K562 (cell line): ENCODE data around the gene MRPL32. TPM values are rescaled to one million over a fixed set of nuclear protein-coding genes. Genes with fewer than 3 reads are reported as not detected.

Source experiments
- BRF1 ChIP-seq: IDR thresholded peaks from 3 replicates; pipeline ENCODE4 v1.6.1; 2011; ENCODE audit warnings: borderline replicate concordance, mild to moderate bottlenecking; ENCODE audit not compliant: insufficient read length; ENCODE audit errors: extremely low read depth
- CBX1 ChIP-seq: sonication (generic); IDR thresholded peaks from 2 replicates; pipeline ENCODE4 v1.6.1; 2016; ENCODE audit warnings: antibody characterized with exemption, low read depth, mild to moderate bottlenecking
- CBX3 ChIP-seq, 2 experiments: IDR thresholded peaks; 1 replicate in 1 of 2; 2 replicates in 1 of 2; pipeline ENCODE4 v1.6.1; 2012; ENCODE audit warnings: inconsistent platforms in 2 of 2, low read length in 2 of 2, borderline replicate concordance in 1 of 2, control low read depth in 1 of 2
- DMBX1 ChIP-seq: fragments of 250-450 bp; sonication (Bioruptor Pico); IDR thresholded peaks from 2 replicates; pipeline ENCODE4 v1.8.0; 2022; ENCODE audit warnings: inconsistent platforms, mild to moderate bottlenecking, moderate library complexity, borderline replicate concordance
- EGR1 ChIP-seq: fragments of 450-650 bp; conservative IDR thresholded peaks from 2 replicates; pipeline ENCODE4 v1.6.1; 2017; ENCODE audit warnings: mild to moderate bottlenecking
- EZH2 ChIP-seq: IDR thresholded peaks from 2 replicates; pipeline ENCODE4 v1.6.1; 2012; ENCODE audit warnings: low read depth, mild to moderate bottlenecking, inconsistent platforms, low read length, borderline replicate concordance
- FOXJ2 ChIP-seq: fragments of 200-800 bp; sonication (Bioruptor generic); IDR thresholded peaks from 2 replicates; pipeline ENCODE4 v1.6.1; 2016; ENCODE audit warnings: missing genetic modification characterization, missing compliant biosample characterization
- GTF2E2 ChIP-seq: fragments of 200-800 bp; sonication (Bioruptor generic); IDR thresholded peaks from 2 replicates; pipeline ENCODE4 v1.6.1; 2016; ENCODE audit warnings: missing genetic modification characterization, missing compliant biosample characterization
- KDM1A ChIP-seq, 2 experiments: fragments of 450-650 bp; IDR thresholded peaks; 2 replicates each; pipeline ENCODE4 v1.6.1; 2016; ENCODE audit warnings: mild to moderate bottlenecking in 2 of 2
- POLR2B ChIP-seq: fragments of 450-650 bp; IDR thresholded peaks from 2 replicates; pipeline ENCODE4 v1.6.1; 2018; ENCODE audit warnings: low read depth; ENCODE audit not compliant: partially characterized antibody
- POLR2H ChIP-seq: IDR thresholded peaks from 2 replicates; pipeline ENCODE4 v1.6.1; 2016; ENCODE audit warnings: missing genetic modification characterization, low read depth, mild to moderate bottlenecking, control low read depth, missing compliant biosample characterization, moderate library complexity
- SAFB ChIP-seq: fragments of 200-400 bp; formaldehyde crosslinking; IDR thresholded peaks from 2 replicates; pipeline ENCODE4 v1.6.1; 2017; ENCODE audit warnings: low read depth, low read length, borderline replicate concordance
- SMAD1 ChIP-seq: fragments of 150-350 bp; IDR thresholded peaks from 2 replicates; pipeline ENCODE4 v1.6.1; 2014; ENCODE audit warnings: low read length, low read depth; ENCODE audit not compliant: partially characterized antibody
- SREBF1 ChIP-seq: fragments of 150-350 bp; IDR thresholded peaks from 2 replicates; pipeline ENCODE4 v1.6.1; 2014; ENCODE audit warnings: antibody characterized with exemption, low read depth, low read length, borderline replicate concordance
- SRF ChIP-seq, 2 experiments: fragments of 250-450, 450-650 bp in 1 of 2; sonication (Bioruptor Pico) in 1 of 2; sonication (generic) in 1 of 2; formaldehyde crosslinking; IDR thresholded peaks; 2 replicates each; pipeline versions ENCODE4 v1.5.0 to v1.5.1; 2020 to 2022; ENCODE audit warnings: mild to moderate bottlenecking in 1 of 2, missing genetic modification reagents in 1 of 2
- TAF9B ChIP-seq: fragments of 450-650 bp; IDR thresholded peaks from 2 replicates; pipeline ENCODE4 v1.6.1; 2018; ENCODE audit warnings: mild to moderate bottlenecking; ENCODE audit not compliant: partially characterized antibody
- polyA plus RNA-seq, 8 experiments: library from polyadenylated mRNA; depleted of rRNA in 4 of 8; stranded (reverse) in 5 of 8; unstranded in 3 of 8; fragments of >200 nt; fragmentation: Nextera tagmentation in 2 of 8; fragmentation: Illumina TruSeq in 1 of 8; extraction: Ambion mirVana in 2 of 8; extraction: Trizol in 1 of 8; gene quantifications; 2 replicates each; pipeline versions ENCODE4 v1.2.1 to v1.2.3, GENCODE V29; 2011 to 2014; ENCODE audit warnings: inconsistent platforms in 1 of 8, missing spikeins in 1 of 8
- total RNA-seq, 7 experiments: library from RNA; depleted of rRNA in 6 of 7; stranded (reverse); fragments of >200 nt in 6 of 7; fragmentation: Illumina TruSeq in 2 of 7; extraction: Trizol in 2 of 7; gene quantifications; 2 replicates each; pipeline versions ENCODE4 v1.2.1 to v1.2.3, GENCODE V29; 2011 to 2021; ENCODE audit warnings: low replicate concordance in 1 of 7
- TF ChIP-seq, protein P1 (sequence below): sonication (generic); formaldehyde crosslinking; IDR thresholded peaks from 2 replicates; pipeline ENCODE4 v1.8.1; 2023; ENCODE audit warnings: mild to moderate bottlenecking, missing genetic modification reagents
- TF ChIP-seq, protein P2 (sequence below): fragments of 250-450 bp; sonication (Bioruptor Pico); IDR thresholded peaks from 2 replicates; pipeline ENCODE4 v1.5.0; 2021; ENCODE audit warnings: mild to moderate bottlenecking, borderline replicate concordance
- TF ChIP-seq, protein P3 (sequence below): fragments of 250-450 bp; sonication (Bioruptor Pico); IDR thresholded peaks from 2 replicates; pipeline ENCODE4 v1.4.0; 2020

Gene MRPL32
- total and polyA plus RNA-seq, 9 of the 15 experiments (the other 6 are each of a cell fraction or from before 2014, with no cell fraction given) = 75.5 to 351 (median 138) TPM

DNA sequence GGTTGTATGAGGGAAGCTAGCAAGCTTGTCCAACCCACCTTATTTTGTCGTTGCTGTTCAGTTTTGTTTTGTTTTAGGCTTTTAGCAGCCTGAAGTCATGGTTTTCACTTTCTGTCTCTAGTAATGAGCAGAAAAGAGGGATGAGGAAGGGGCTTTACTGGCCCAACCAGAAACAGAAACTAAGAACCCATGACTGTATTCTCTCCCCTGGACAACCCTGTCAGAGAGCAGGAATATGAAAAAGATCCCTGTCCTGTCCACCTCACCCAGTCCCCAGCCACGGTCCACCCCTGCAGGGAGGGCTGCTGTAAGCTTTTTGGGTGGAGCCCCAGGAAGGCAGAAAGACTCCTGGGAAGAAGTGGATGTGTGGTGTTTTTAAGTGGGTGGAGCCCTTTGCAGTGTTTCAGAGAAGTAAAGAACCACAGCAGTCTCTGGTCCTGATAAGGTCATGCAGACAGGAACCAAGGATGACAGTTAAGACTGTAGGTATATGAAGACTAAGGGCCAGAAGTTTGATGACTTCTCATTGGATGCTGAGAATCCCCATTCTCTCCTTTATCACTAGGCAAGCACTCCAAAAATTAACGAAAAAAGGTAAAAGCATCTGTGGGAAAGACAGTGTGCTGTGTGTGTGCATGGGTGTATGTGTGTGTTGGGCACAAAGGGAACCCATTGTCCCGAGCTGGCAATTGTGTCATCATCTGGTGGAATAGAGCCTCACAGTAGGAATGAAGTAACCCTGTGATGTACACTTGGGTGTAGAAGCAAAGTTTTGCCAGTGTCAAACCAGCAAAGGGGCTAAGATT lies 13.8 kb downstream of the MRPL32 start (continued):
- TF ChIP-seq, protein P1, sequence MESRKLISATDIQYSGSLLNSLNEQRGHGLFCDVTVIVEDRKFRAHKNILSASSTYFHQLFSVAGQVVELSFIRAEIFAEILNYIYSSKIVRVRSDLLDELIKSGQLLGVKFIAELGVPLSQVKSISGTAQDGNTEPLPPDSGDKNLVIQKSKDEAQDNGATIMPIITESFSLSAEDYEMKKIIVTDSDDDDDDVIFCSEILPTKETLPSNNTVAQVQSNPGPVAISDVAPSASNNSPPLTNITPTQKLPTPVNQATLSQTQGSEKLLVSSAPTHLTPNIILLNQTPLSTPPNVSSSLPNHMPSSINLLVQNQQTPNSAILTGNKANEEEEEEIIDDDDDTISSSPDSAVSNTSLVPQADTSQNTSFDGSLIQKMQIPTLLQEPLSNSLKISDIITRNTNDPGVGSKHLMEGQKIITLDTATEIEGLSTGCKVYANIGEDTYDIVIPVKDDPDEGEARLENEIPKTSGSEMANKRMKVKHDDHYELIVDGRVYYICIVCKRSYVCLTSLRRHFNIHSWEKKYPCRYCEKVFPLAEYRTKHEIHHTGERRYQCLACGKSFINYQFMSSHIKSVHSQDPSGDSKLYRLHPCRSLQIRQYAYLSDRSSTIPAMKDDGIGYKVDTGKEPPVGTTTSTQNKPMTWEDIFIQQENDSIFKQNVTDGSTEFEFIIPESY (CRISPR knock-in tag) = no peak
- TF ChIP-seq BRF1 (no peak), SREBF1 (no peak), EGR1 (peak; percentile 48; the same call in 1 of the 2 replicates), SAFB (no peak), SMAD1 (no peak), POLR2H (tag) (peak; percentile 30; the same call in 1 of the 2 replicates), CBX1 (no peak), KDM1A (IDR thresholded peaks at IDR 0.05) (peak; percentile 20 to 58; a peak in 3 of 4 replicates), FOXJ2 (tag) (no peak), CBX3 (IDR thresholded peaks at IDR 0.05; ENCODE audit: borderline replicate concordance in 1 of 2, low read length in 2 of 2) (peak in 1 of 2 experiments; percentile 11; a peak in 1 of 3 replicates), POLR2B (peak; percentile 62), SRF (CRISPR knock-in tag; IDR thresholded peaks at IDR 0.05) (peak in 1 of 2 experiments; percentile 78; a peak in 2 of 4 replicates), GTF2E2 (tag) (0 out of 2 replicates have a peak, but pooled peaks have one; percentile 37), DMBX1 (no peak), EZH2 (no peak), TAF9B (no peak)
- TF ChIP-seq, protein P2, sequence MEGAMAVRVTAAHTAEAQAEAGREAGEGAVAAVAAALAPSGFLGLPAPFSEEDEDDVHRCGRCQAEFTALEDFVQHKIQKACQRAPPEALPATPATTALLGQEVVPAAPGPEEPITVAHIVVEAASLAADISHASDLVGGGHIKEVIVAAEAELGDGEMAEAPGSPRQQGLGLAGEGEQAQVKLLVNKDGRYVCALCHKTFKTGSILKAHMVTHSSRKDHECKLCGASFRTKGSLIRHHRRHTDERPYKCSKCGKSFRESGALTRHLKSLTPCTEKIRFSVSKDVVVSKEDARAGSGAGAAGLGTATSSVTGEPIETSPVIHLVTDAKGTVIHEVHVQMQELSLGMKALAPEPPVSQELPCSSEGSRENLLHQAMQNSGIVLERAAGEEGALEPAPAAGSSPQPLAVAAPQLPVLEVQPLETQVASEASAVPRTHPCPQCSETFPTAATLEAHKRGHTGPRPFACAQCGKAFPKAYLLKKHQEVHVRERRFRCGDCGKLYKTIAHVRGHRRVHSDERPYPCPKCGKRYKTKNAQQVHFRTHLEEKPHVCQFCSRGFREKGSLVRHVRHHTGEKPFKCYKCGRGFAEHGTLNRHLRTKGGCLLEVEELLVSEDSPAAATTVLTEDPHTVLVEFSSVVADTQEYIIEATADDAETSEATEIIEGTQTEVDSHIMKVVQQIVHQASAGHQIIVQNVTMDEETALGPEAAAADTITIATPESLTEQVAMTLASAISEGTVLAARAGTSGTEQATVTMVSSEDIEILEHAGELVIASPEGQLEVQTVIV (CRISPR knock-in tag) = no peak
- TF ChIP-seq, protein P3, sequence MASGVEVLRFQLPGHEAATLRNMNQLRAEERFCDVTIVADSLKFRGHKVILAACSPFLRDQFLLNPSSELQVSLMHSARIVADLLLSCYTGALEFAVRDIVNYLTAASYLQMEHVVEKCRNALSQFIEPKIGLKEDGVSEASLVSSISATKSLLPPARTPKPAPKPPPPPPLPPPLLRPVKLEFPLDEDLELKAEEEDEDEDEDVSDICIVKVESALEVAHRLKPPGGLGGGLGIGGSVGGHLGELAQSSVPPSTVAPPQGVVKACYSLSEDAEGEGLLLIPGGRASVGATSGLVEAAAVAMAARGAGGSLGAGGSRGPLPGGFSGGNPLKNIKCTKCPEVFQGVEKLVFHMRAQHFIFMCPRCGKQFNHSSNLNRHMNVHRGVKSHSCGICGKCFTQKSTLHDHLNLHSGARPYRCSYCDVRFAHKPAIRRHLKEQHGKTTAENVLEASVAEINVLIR = no peak
